Sciatic nerve (tissue), 2 donors: Measurements from ENCODE around the gene TSPAN10. TPM values are rescaled to one million over a fixed set of nuclear protein-coding genes. Genes with fewer than 3 reads are reported as not detected.

ENCODE experiments used
- ATAC-seq: fragments of 200-7000 bp; cut with Tn5 transposase; one replicate; pipeline ENCODE4 v1.9.1; 2020; ENCODE audit warnings: mild to moderate bottlenecking, moderate library complexity
- DNase-seq: peaks from one replicate; pipeline ENCODE4 v3.0.0-alpha.2; 2020; ENCODE audit warnings: low spot score
- intact Hi-C: fragments of 100-400 bp; cut with DNase I; formaldehyde crosslinking; loops from one replicate; pipeline ENCODE4 v1.14.2; 2022
- total RNA-seq: library from RNA; stranded (reverse); fragmentation: NEBNext Ultra II Directional; extraction: Animal tissue kit (Norgen Biotek cat#: 25700); gene quantifications from one replicate; pipeline ENCODE4 v1.2.1, GENCODE V29; 2021
- donor health status: DM: no; HTN: no; CAD: no.
- donor health status: DM: no; HTN: no; CAD: no.

Gene TSPAN10
- total RNA-seq, 1 donor from 2014 or later = 0.85 TPM

DNA sequence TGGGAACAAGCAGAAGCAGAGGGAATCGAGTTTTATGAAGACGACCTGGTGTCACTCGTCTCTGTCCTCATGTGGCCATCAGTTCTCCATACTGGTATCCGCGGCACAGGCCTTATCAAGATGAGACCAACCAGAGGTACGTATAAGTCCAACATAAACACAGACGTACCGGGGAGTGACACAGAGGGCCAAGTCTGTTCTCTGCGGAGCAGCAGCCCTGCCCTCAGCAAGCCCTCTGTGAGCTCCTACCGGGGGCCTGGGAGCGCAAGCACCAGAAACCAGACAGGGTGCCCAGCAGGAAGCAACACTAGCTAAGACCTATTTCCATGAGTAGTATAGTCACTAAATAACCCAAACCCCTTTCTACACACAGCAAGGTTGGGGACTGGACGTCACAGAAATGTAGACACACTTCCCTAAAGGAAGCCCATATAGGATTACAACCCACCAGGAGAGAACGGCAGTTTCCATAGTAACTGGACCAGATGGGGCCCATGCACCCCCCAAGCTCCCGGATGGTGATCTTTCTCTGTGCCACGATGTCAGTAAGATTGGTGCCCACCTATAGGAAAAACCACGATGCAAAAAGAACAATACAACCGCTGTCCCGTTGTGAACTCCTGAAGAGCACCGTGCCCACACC is 45.7 kb downstream of the TSPAN10 start:
- intact Hi-C loops = no loop called here
- ATAC-seq (no peak), DNase-seq (no peak)

DNA sequence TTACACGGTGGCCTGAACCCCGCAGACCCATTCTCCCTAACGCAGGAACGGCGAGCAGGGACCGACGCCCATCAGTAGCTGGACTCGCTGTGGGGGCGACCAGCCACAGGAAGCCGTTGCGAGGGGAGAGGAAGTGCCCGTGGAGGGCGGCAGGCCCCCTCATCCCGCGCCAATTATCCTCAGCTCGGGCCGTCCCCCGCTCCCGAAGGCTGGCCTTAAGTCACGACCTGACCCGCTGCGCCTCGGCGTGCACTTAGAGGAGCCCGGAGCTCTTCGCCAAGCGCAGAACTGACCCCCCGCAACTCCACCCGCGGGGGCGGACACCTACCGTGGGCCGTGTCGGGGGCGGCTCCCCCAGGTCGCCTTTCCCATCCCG is 46.2 kb downstream of the TSPAN10 start:
- intact Hi-C loops = no loop called here
- no peak for DNase-seq
- ATAC-seq = peak; percentile 1

GRCh38 chr17:81683584-81684441 is 46.8 kb downstream of the TSPAN10 start, which contains the start of the genes ARL16 and HGS:
Gene ARL16, minus strand, starts transcription at chr17:81683797. Its CDS starts 44 bp downstream, at chr17:81683753.
Gene HGS, plus strand, starts transcription at chr17:81684011. Its CDS starts 56 bp downstream, at chr17:81684067.
- intact Hi-C loops = no loop called here
- ATAC-seq = peak; percentile 99
- peak; percentile 99 for DNase-seq

GRCh38 chr17:81684442-81684911 is 47.5 kb downstream of the TSPAN10 start:
- intact Hi-C loops = no loop called here
- DNase-seq = no peak
- no peak for ATAC-seq

DNA sequence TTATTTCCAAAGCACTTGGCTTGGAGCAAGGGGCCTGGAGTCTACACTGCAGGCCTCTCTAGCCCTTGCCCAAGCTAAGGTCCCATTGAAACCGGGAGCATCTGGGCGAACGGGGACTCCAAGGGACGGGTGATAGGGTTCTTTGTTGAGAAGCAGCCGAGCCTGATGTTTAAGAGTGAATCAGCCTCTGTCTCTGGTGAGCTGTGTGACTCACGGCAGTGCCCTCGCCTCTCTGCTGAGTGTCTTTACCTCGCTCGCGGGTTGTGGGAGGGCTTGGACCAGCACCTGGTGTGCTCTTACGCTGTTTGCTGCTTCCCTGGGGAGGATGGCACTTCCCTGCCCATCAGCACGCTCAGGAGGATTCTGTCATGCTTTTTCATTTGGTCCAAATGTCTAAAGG is 48.1 kb downstream of the TSPAN10 start:
- ATAC-seq = no peak
- intact Hi-C loops = no loop called here
- no peak for DNase-seq

DNA sequence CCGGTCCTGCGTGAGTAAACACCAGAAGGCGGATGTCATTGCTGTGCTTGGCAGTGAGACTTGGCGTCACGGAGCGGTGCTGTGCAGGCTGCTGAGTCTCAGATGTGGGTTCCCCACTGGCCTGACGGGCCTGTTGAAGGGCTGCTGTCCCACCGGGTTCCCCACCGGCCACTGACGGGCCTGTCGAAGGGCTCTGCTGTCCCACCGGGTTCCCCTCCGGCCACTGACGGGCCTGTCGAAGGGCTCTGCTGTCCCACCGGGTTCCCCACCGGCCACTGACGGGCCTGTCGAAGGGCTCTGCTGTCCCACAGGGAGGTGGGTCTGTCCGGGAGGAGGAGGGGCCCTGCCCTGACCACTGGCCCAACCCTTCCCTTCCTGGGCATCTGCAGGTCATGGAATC is 49.6 kb downstream of the TSPAN10 start:
- no peak for ATAC-seq
- intact Hi-C loops = no loop called here
- DNase-seq = no peak

GRCh38 chr17:81687770-81688541 is 51.0 kb downstream of the TSPAN10 start:
- intact Hi-C loops = no loop called here
- DNase-seq (no peak), ATAC-seq (no peak)

GRCh38 chr17:81688616-81689015 is 51.6 kb downstream of the TSPAN10 start:
- no peak for ATAC-seq
- intact Hi-C loops = no loop called here
- no peak for DNase-seq

DNA sequence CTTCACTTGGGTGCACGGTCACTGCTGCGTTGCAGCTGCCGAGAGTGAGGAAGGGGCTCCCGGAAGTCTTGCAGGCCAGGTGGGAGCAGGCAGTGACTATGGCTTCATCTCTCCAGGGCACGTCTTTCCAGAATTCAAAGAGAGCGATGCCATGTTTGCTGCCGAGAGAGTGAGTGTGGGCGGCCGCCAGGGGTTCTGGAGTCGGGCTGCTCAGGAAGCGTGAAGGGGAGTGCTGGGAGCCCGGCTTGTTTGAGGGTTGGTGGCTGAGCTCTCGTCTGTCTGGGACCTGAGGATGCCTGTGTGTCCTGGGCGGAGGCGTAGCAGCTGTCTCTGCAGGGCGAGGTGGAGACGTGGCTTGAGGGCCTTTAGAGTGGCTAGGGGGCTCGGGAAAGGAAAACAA is 53.1 kb downstream of the TSPAN10 start:
- intact Hi-C loops = no loop called here
- ATAC-seq = no peak
- DNase-seq = no peak

DNA sequence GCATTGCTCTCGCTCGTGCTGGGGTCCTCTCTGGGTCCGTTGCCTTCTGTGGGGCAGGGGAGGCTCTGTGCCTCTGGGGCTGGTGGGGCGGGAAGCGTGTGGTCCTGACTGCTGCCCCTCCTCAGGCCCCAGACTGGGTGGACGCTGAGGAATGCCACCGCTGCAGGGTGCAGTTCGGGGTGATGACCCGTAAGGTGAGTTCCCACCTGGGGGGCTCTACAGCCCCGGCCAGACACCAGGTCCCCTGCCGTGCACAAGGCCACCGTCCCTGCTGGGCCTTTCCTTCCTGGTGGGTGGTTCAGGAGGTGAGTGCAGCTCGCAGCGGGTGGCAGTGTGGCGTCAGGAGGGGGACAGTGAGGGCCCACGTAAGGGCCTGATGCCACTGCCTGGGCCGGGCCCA is 53.6 kb downstream of the TSPAN10 start:
- no peak for ATAC-seq
- intact Hi-C loops = no loop called here
- no peak for DNase-seq

GRCh38 chr17:81691196-81691595 is 54.2 kb downstream of the TSPAN10 start:
- ATAC-seq = no peak
- no peak for DNase-seq
- intact Hi-C loops = no loop called here

GRCh38 chr17:81691608-81692007 is 54.6 kb downstream of the TSPAN10 start:
- ATAC-seq = no peak
- intact Hi-C loops = no loop called here
- no peak for DNase-seq

DNA sequence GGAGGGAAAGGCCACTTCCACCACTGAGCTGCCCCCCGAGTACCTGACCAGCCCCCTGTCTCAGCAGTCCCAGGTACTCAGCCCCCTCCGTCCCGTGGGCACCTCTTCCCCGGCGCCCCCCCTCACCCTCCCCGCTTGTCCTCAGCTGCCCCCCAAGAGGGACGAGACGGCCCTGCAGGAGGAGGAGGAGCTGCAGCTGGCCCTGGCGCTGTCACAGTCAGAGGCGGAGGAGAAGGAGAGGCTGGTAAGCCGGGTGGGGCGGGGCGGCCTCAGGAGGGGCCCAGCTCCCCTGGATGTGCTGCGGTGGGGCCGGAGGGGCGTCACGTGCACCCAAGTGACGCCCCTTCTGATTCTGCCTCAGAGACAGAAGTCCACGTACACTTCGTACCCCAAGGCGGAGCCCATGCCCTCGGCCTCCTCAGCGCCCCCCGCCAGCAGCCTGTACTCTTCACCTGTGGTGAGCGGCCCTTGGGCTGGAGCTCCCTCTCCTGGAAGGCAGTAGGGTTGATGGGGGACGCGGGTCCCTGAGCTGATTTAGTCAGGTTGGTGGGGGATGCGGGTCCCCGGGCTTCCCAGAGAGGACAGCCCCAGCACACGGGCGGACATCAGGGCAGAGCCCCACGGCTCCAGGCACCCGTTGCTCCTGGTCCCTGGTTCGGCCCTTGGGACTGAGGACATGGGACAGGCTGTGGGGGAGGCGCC is 56.7 kb downstream of the TSPAN10 start:
- ATAC-seq (no peak), DNase-seq (no peak)
- intact Hi-C loops = no loop called here

- intact Hi-C loops = no loop called here
- ATAC-seq = no peak
- DNase-seq = no peak
These were observed 57.8 kb downstream of the TSPAN10 start for GRCh38 chr17:81694810-81695209.

GRCh38 chr17:81695211-81695610 is 58.2 kb downstream of the TSPAN10 start:
- intact Hi-C loops = no loop called here
- no peak for DNase-seq

GRCh38 chr17:81695801-81696200 is 58.8 kb downstream of the TSPAN10 start:
- no peak for DNase-seq
- intact Hi-C loops = no loop called here
- ATAC-seq = no peak

More at GRCh38 chr17:81695211-81695610, 58.2 kb downstream of the TSPAN10 start:
- no peak for ATAC-seq

DNA sequence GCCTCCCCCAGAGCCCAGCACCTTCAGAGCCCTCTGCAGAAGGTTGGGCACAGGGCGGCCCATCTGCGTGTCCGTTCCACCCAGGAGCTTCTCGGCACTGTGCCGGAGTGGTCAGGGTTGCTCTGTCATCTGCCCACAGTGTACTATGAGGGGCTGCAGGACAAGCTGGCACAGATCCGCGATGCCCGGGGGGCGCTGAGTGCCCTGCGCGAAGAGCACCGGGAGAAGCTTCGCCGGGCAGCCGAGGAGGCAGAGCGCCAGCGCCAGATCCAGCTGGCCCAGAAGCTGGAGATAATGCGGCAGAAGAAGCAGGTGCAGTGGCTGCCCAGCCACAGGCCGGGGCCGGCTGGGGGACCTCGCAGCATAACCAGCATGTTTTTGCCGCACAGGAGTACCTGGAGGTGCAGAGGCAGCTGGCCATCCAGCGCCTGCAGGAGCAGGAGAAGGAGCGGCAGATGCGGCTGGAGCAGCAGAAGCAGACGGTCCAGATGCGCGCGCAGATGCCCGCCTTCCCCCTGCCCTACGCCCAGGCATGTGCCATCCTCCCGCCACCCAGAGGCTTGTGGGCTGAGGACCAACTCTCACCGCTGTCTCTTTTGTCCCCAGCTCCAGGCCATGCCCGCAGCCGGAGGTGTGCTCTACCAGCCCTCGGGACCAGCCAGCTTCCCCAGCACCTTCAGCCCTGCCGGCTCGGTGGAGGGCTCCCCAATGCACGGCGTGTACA is 59.4 kb downstream of the TSPAN10 start:
- no peak for DNase-seq
- no peak for ATAC-seq
- intact Hi-C loops = no loop called here

DNA sequence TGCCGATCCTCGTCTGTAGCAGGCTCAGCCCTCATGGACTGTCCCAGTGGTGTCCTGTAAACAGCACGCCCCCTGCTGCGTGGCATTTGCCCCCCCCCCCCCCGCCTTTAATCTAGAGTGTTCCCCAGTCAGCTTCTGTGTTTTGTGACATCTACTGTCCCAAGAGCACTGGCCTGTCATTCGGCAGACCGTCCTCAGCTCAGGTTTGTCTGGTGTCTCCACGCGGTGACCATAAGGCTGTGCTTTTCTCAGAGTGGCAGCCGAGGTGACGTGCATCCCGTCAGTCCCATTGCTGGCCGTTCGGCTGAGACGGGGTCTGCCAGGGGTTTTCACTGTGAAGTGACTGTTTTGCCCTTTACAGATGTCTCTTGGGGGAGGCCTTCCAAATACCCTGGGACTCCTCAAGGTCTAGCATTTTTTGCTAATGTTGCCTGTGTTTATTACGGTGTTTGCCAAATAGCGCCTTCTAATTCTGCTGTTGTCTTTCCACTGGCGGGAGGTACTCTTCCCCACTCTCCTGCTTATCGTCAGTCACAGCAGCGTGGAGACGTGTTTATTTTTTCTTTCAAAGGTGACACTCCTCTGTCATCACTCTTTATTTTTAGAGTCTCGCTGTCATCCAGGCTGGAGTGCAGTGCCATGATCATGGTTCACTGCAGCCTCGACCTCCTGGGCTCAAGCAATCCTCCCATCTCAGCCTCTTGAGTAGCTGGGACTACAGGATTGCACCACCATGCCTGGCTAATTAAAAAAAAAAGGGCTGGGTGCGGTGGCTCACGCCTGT is 60.5 kb downstream of the TSPAN10 start:
- no peak for ATAC-seq
- DNase-seq = no peak
- intact Hi-C loops = no loop called here
